IMR-90 (cell line): ENCODE data around the gene BTN2A1.

Source experiments
- BHLHE40 ChIP-seq: fragments of 150-350 bp; IDR thresholded peaks from 2 replicates; pipeline ENCODE4 v1.6.1; 2016; ENCODE audit warnings: mild to moderate bottlenecking, low read depth, low read length
- CEBPB ChIP-seq: IDR thresholded peaks from 2 replicates; pipeline ENCODE4 v1.6.1; 2012; ENCODE audit warnings: low read depth, low read length, improper control_type of control experiment
- CHD1 ChIP-seq: IDR thresholded peaks from 2 replicates; pipeline ENCODE4 v1.6.1; 2012; ENCODE audit warnings: low read depth, low read length, improper control_type of control experiment
- ELK1 ChIP-seq: fragments of 150-350 bp; IDR thresholded peaks from 2 replicates; pipeline ENCODE4 v1.6.1; 2016; ENCODE audit warnings: low read depth, mild to moderate bottlenecking, low read length, moderate library complexity, borderline replicate concordance
- FOS ChIP-seq: fragments of 150-350 bp; IDR thresholded peaks from 2 replicates; pipeline ENCODE4 v1.6.1; 2016; ENCODE audit warnings: low read depth, low read length
- MAZ ChIP-seq: IDR thresholded peaks from 2 replicates; pipeline ENCODE4 v1.6.1; 2012; ENCODE audit warnings: low read depth, mild to moderate bottlenecking, low read length, improper control_type of control experiment, moderate library complexity, borderline replicate concordance
- MXI1 ChIP-seq: IDR thresholded peaks from 2 replicates; pipeline ENCODE4 v1.6.1; 2012; ENCODE audit warnings: low read depth, mild to moderate bottlenecking, low read length, moderate library complexity, borderline replicate concordance
- NFE2L2 ChIP-seq: fragments of 150-350 bp; IDR thresholded peaks from 2 replicates; pipeline ENCODE4 v1.6.1; 2016; ENCODE audit warnings: low read depth, mild to moderate bottlenecking, low read length
- POLR2A ChIP-seq: IDR thresholded peaks from 2 replicates; pipeline ENCODE4 v1.6.1; 2012; ENCODE audit warnings: mild to moderate bottlenecking, low read depth, low read length
- SMC3 ChIP-seq: fragments of 150-350 bp; IDR thresholded peaks from 2 replicates; pipeline ENCODE4 v1.6.1; 2016; ENCODE audit warnings: low read depth, mild to moderate bottlenecking, antibody characterized with exemption, low read length, moderate library complexity
- USF2 ChIP-seq: fragments of 150-350 bp; IDR thresholded peaks from 2 replicates; pipeline ENCODE4 v1.6.1; 2017; ENCODE audit warnings: mild to moderate bottlenecking, antibody characterized with exemption, low read length, low read depth
- TF ChIP-seq, protein P1 (sequence below): conservative IDR thresholded peaks from 2 replicates; pipeline ENCODE4 v1.5.1; 2012; ENCODE audit warnings: mild to moderate bottlenecking, low read depth, low read length, improper control_type of control experiment

GRCh38 chr6:26473758-26474438, 16.1 kb downstream of the BTN2A1 start:
- TF ChIP-seq, protein P1, sequence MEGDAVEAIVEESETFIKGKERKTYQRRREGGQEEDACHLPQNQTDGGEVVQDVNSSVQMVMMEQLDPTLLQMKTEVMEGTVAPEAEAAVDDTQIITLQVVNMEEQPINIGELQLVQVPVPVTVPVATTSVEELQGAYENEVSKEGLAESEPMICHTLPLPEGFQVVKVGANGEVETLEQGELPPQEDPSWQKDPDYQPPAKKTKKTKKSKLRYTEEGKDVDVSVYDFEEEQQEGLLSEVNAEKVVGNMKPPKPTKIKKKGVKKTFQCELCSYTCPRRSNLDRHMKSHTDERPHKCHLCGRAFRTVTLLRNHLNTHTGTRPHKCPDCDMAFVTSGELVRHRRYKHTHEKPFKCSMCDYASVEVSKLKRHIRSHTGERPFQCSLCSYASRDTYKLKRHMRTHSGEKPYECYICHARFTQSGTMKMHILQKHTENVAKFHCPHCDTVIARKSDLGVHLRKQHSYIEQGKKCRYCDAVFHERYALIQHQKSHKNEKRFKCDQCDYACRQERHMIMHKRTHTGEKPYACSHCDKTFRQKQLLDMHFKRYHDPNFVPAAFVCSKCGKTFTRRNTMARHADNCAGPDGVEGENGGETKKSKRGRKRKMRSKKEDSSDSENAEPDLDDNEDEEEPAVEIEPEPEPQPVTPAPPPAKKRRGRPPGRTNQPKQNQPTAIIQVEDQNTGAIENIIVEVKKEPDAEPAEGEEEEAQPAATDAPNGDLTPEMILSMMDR = no peak
- TF ChIP-seq FOS (no peak), USF2 (no peak), MXI1 (peak; percentile 53), POLR2A (peak; percentile 79), NFE2L2 (no peak), MAZ (no peak), ELK1 (no peak), CEBPB (peak; percentile 61; the same call in 1 of the 2 replicates), SMC3 (no peak), CHD1 (no peak), BHLHE40 (peak; percentile 56; the same call in 1 of the 2 replicates)
